ENCODE results near the gene MFSD11.
"Not testable (repeated sequence)": the region's sequence is repeated elsewhere in the genome, so short reads cannot be mapped to it uniquely, and the experiment has no call there.

DNA sequence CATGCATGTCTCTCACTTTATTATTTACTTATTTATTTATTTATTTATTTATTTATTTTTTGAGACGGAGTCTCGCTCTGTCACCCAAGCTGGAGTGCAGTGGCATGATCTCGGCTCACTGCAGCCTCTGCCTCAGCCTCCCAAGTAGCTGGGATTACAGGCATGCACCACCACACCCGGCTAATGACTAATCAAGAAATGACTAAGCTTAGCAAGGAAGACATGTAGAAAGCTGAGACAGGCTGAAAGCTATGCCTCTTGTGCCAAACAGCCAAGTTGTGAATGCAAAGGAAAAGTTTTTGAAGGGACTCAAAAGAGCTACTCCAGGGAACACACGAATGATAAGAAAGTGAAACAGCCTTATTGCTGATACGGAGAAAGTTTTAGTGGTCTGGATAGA is 7.9 kb downstream of the MFSD11 start:
- TF ChIP-seq, protein P1, sequence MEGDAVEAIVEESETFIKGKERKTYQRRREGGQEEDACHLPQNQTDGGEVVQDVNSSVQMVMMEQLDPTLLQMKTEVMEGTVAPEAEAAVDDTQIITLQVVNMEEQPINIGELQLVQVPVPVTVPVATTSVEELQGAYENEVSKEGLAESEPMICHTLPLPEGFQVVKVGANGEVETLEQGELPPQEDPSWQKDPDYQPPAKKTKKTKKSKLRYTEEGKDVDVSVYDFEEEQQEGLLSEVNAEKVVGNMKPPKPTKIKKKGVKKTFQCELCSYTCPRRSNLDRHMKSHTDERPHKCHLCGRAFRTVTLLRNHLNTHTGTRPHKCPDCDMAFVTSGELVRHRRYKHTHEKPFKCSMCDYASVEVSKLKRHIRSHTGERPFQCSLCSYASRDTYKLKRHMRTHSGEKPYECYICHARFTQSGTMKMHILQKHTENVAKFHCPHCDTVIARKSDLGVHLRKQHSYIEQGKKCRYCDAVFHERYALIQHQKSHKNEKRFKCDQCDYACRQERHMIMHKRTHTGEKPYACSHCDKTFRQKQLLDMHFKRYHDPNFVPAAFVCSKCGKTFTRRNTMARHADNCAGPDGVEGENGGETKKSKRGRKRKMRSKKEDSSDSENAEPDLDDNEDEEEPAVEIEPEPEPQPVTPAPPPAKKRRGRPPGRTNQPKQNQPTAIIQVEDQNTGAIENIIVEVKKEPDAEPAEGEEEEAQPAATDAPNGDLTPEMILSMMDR (conservative IDR thresholded peaks at IDR 0.05): not testable (repeated sequence)
- not testable (repeated sequence) for TF ChIP-seq ZFX (IDR thresholded peaks at IDR 0.05)
